GM19452 (cell line): ENCODE measurements around the gene MEPCE.

ENCODE experiments used
- ATAC-seq: cut with Tn5 transposase; IDR thresholded peaks from one replicate; pipeline ENCODE4 v1.9.1; 2021; ENCODE audit not compliant: unreplicated experiment

MEPCE gene

GRCh38 chr7:100402241-100402640, 27.4 kb upstream of the MEPCE start:
- no peak for ATAC-seq

- ATAC-seq = no peak
Observed at GRCh38 chr7:100406767-100407166, 22.9 kb upstream of the MEPCE start.

- no peak for ATAC-seq
Observed at GRCh38 chr7:100407285-100408180, 22.1 kb upstream of the MEPCE start.

GRCh38 chr7:100411101-100411500, 18.5 kb upstream of the MEPCE start:
- ATAC-seq = no peak

- ATAC-seq = no peak
Observed at GRCh38 chr7:100413346-100413745, 16.3 kb upstream of the MEPCE start.

GRCh38 chr7:100413889-100414288, 15.7 kb upstream of the MEPCE start:
- ATAC-seq = no peak

GRCh38 chr7:100415448-100415847, 14.2 kb upstream of the MEPCE start:
- ATAC-seq = no peak

- ATAC-seq = no peak
Observed at GRCh38 chr7:100418930-100419659, 10.5 kb upstream of the MEPCE start.

GRCh38 chr7:100419660-100420226, 9.9 kb upstream of the MEPCE start:
- no peak for ATAC-seq

- no peak for ATAC-seq
Observed at GRCh38 chr7:100423315-100423714, 6.3 kb upstream of the MEPCE start.

- no peak for ATAC-seq
Observed at GRCh38 chr7:100425347-100425746, 4.3 kb upstream of the MEPCE start.

GRCh38 chr7:100426516-100426915, 3.1 kb upstream of the MEPCE start:
- no peak for ATAC-seq

- ATAC-seq = no peak
Observed at GRCh38 chr7:100427762-100428198, 1.9 kb upstream of the MEPCE start.

GRCh38 chr7:100428199-100428966, 1.2 kb upstream of the MEPCE start, which contains the start of gene ZCWPW1:
Gene ZCWPW1 (minus strand): TSS chr7:100428703. CDS start chr7:100420649, 8,054 bp downstream.
- peak; percentile 43 for ATAC-seq

GRCh38 chr7:100428967-100429636, 529 bp upstream of the MEPCE start:
- ATAC-seq = peak; percentile 46

GRCh38 chr7:100430493-100431285, 1.1 kb downstream of the MEPCE start:
- no peak for ATAC-seq

- no peak for ATAC-seq
Observed at GRCh38 chr7:100431286-100431735, 1.7 kb downstream of the MEPCE start.

GRCh38 chr7:100432053-100432452, 2.4 kb downstream of the MEPCE start:
- no peak for ATAC-seq

GRCh38 chr7:100432621-100433275, 3.1 kb downstream of the MEPCE start:
- ATAC-seq = no peak
